Measurements from ENCODE around the gene IFNL2. TPM values are rescaled to one million over a fixed set of nuclear protein-coding genes. Genes with fewer than 3 reads are reported as not detected.

Gene IFNL2
- total RNA-seq, 4 donors from 2014 or later = not detected

DNA sequence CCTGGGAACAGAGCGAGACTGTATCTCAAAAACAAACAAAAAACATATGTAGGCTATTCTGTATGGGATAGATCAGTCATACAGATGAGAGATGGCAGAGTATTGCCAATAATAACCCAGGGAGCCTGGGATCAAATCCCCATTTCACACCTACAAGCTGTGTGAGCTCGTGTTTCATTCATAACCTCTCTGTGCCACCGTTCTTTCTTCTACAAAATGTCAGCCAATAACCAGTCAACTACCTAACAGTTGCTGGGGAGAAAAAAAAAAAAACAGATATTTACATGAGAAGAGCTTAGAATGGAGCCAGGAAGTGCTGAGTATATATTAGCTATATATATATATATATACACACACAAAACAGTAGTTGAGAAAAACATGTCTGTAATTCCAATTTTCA lies 6.5 kb upstream of the IFNL2 start:
- Histone ChIP-seq H3K9me3 (no peaks in the 10 kb centered on the region), H3K27ac (no peak overlapping the region), H3K27me3 (peaks cover 29 to 52% (median 43%) of the 10 kb centered on the region in 3 donors), H3K36me3 (no peaks in the 10 kb centered on the region), H3K4me1 (no peaks in the 10 kb centered on the region), H3K4me3 (no peak overlapping the region)
- TF ChIP-seq POLR2A (IDR thresholded peaks at IDR 0.05) = no peak
- TF ChIP-seq, protein P1, sequence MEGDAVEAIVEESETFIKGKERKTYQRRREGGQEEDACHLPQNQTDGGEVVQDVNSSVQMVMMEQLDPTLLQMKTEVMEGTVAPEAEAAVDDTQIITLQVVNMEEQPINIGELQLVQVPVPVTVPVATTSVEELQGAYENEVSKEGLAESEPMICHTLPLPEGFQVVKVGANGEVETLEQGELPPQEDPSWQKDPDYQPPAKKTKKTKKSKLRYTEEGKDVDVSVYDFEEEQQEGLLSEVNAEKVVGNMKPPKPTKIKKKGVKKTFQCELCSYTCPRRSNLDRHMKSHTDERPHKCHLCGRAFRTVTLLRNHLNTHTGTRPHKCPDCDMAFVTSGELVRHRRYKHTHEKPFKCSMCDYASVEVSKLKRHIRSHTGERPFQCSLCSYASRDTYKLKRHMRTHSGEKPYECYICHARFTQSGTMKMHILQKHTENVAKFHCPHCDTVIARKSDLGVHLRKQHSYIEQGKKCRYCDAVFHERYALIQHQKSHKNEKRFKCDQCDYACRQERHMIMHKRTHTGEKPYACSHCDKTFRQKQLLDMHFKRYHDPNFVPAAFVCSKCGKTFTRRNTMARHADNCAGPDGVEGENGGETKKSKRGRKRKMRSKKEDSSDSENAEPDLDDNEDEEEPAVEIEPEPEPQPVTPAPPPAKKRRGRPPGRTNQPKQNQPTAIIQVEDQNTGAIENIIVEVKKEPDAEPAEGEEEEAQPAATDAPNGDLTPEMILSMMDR (IDR thresholded peaks at IDR 0.05 in 4 of 5, conservative IDR thresholded peaks at IDR 0.05 in 1 of 5) = no peak
- DNase-seq = no peak
- intact Hi-C loops (cut with DNase I; ENCODE audit: low total_unique reads) = no loop called here
- in situ Hi-C loops (cut with MboI; ENCODE audit: low sequenced_read_pairs in 4 of 4) = no loop called here
- no peak for ATAC-seq

DNA sequence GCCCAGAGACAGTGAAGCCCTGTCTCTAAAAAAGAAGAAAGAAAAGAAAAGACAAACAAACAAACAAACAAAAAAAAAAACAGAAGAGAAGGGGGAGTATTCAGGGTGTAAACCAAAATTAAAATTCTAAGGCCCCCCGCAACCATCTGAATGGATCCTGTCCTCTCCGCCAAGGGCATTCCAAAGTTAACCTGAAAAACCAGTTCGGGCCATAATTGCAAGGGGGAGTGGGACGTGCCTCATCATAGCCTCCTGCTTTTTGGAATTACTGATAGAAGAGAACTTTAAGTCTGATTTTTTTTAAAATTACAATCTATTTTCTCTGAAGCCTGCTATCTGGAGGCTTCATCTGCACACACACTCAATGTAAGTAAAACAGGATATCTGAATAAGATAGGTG lies 5.7 kb upstream of the IFNL2 start:
- no peak for ATAC-seq
- Histone ChIP-seq H3K27me3 (peaks cover 29 to 48% (median 47%) of the 10 kb centered on the region in 3 donors), H3K36me3 (no peaks in the 10 kb centered on the region), H3K4me3 (no peak overlapping the region), H3K4me1 (no peaks in the 10 kb centered on the region), H3K27ac (no peak overlapping the region), H3K9me3 (no peaks in the 10 kb centered on the region)
- DNase-seq = no peak
- no peak for TF ChIP-seq POLR2A (IDR thresholded peaks at IDR 0.05)
- TF ChIP-seq, protein P1 (IDR thresholded peaks at IDR 0.05 in 4 of 5, conservative IDR thresholded peaks at IDR 0.05 in 1 of 5) = no peak
- in situ Hi-C loops (cut with MboI; ENCODE audit: low sequenced_read_pairs in 4 of 4) (no loop called here), intact Hi-C loops (cut with DNase I; ENCODE audit: low total_unique reads) (no loop called here)

DNA sequence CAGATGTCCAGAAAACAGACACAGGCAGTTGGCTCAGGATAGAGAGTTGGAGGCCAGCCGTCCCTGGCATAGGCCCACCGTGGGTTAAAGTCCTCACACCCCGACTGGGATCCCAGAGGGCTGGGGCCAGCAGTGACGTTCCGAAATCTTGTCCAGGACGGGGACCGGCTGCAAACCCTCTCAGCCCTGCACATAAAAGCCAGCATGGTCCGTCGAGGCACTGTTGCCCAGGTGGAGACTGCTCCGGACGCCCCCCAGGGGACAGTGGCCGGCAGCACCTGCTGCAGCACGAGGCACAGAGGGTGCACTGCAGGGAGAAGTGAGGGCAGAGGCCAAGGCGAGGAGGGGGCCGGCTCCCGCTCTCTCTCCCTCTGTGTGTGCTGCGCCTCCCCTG lies 4.3 kb upstream of the IFNL2 start:
- TF ChIP-seq, protein P1 (IDR thresholded peaks at IDR 0.05 in 4 of 5, conservative IDR thresholded peaks at IDR 0.05 in 1 of 5) = no peak
- in situ Hi-C loops (cut with MboI; ENCODE audit: low sequenced_read_pairs in 4 of 4) (no loop called here), intact Hi-C loops (cut with DNase I; ENCODE audit: low total_unique reads) (no loop called here)
- DNase-seq = no peak
- peaks cover 29 to 47% (median 44%) of the 10 kb centered on the region in 3 donors for H3K27me3 ChIP-seq
- no peak for ATAC-seq
- H3K27ac ChIP-seq = no peak overlapping the region
- H3K36me3 ChIP-seq = no peaks in the 10 kb centered on the region
- no peaks in the 10 kb centered on the region for H3K9me3 ChIP-seq
- no peak overlapping the region for H3K4me3 ChIP-seq
- no peaks in the 10 kb centered on the region for H3K4me1 ChIP-seq

DNA sequence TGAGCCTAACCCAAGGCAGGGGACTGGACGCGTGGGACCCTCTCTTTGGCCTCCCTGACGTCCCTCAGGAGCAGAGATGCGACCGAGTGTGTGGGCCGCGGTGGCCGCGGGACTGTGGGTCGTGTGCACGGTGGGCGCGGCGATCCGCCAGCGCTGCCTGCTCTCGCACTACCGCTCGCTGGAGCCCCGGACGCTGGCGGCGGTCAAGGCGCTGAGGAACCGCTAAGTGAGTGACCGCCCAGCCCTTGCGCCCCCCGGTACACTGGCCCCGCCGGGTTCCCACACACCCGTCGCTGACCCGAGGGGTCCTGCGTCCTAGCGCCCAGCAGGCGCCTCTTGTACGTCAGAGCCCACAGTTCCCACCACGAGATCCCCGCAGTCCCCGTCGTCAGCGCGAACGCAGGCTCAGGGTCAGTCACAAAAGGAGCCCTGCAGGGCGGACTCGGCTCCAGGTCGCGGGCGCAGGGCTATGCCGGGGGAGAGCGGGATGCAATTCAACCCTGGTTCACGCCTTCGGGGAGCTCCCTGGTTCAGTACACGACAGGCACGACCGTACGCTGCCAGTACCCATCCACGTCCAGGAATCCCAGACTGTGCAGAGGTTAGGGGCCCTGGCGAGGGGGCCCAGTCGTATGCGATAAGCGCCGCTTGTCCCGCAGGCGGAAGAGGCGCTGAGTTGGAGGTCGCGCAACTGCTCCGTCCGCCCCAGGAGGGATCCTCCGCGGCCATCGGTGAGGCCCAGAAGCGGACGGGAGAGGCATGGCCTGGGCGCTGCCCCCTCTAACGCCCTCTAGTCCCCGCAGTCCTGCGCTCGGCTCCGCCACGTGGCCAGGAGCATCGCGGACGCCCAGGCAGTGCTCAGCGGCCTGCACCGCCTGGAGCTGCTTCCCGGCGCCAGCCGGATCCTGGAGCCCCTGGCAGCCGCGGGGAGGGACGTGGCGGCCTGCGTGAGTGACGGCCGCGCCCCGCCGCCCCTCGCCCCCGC lies 3.6 kb upstream of the IFNL2 start:
- intact Hi-C loops (cut with DNase I; ENCODE audit: low total_unique reads) = no loop called here
- no peaks in the 10 kb centered on the region for H3K9me3 ChIP-seq
- no peaks in the 10 kb centered on the region for H3K4me1 ChIP-seq
- ATAC-seq (no peak), DNase-seq (no peak)
- peaks cover 29 to 47% (median 43%) of the 10 kb centered on the region in 3 donors for H3K27me3 ChIP-seq
- no peak overlapping the region for H3K4me3 ChIP-seq
- in situ Hi-C loops (cut with MboI; ENCODE audit: low sequenced_read_pairs in 4 of 4) = no loop called here
- TF ChIP-seq, protein P1 (IDR thresholded peaks at IDR 0.05 in 4 of 5, conservative IDR thresholded peaks at IDR 0.05 in 1 of 5) = no peak
- no peak for TF ChIP-seq POLR2A (IDR thresholded peaks at IDR 0.05)
- H3K36me3 ChIP-seq = no peaks in the 10 kb centered on the region
- H3K27ac ChIP-seq = no peak overlapping the region
